H9 (cell line): Measurements from ENCODE around the gene EPN3. TPM values are rescaled to one million over a fixed set of nuclear protein-coding genes. Genes with fewer than 3 reads are reported as not detected.

Experiments
- DNase-seq: peaks from one replicate; pipeline ENCODE4 v3.0.0-alpha.2; 2017
- H2AFZ ChIP-seq: one replicate; pipeline ENCODE4 v1.6.1; 2013; ENCODE audit warnings: mild to moderate bottlenecking, low read length, control low read depth, moderate library complexity
- H2AK5ac ChIP-seq: 2 replicates; pipeline ENCODE4 v1.6.1; 2013; ENCODE audit warnings: low read length, control low read depth, mixed read lengths; ENCODE audit not compliant: insufficient read length
- H2BK120ac ChIP-seq: one replicate; pipeline ENCODE4 v1.6.1; 2013; ENCODE audit warnings: low read depth, mild to moderate bottlenecking, low read length, control low read depth, inconsistent platforms; ENCODE audit not compliant: poor library complexity, severe bottlenecking
- H2BK12ac ChIP-seq: 2 replicates; pipeline ENCODE4 v1.6.1; 2013; ENCODE audit warnings: low read length, control low read depth, mixed read lengths, low read depth; ENCODE audit not compliant: insufficient read length
- H2BK15ac ChIP-seq: 2 replicates; pipeline ENCODE4 v1.6.1; 2013; ENCODE audit warnings: low read depth, low read length, control low read depth
- H2BK20ac ChIP-seq: one replicate; pipeline ENCODE4 v1.6.1; 2013; ENCODE audit warnings: low read depth, mild to moderate bottlenecking, low read length, control low read depth, inconsistent platforms; ENCODE audit not compliant: poor library complexity, severe bottlenecking
- H2BK5ac ChIP-seq: 2 replicates; pipeline ENCODE4 v1.6.1; 2013; ENCODE audit warnings: low read length, control low read depth, mixed read lengths; ENCODE audit not compliant: insufficient read length
- H3K14ac ChIP-seq: 2 replicates; pipeline ENCODE4 v1.6.1; 2013; ENCODE audit warnings: low read length, control low read depth; ENCODE audit not compliant: insufficient read depth
- H3K18ac ChIP-seq: 2 replicates; pipeline ENCODE4 v1.6.1; 2013; ENCODE audit warnings: low read depth, mild to moderate bottlenecking, mixed read lengths, low read length, control low read depth; ENCODE audit not compliant: insufficient read length
- H3K23ac ChIP-seq: 2 replicates; pipeline ENCODE4 v1.6.1; 2013; ENCODE audit warnings: low read length, control low read depth, mixed read lengths, low read depth; ENCODE audit not compliant: insufficient read length
- H3K23me2 ChIP-seq: 2 replicates; pipeline ENCODE4 v1.6.1; 2013; ENCODE audit warnings: low read depth, mild to moderate bottlenecking, mixed read lengths, low read length, control low read depth; ENCODE audit not compliant: insufficient read length, poor library complexity, severe bottlenecking
- H3K27ac ChIP-seq: 2 replicates; pipeline ENCODE4 v1.5.1; 2013; ENCODE audit warnings: low read length, control low read depth, mixed read lengths, low read depth; ENCODE audit not compliant: insufficient read length
- H3K27me3 ChIP-seq: 2 replicates; pipeline ENCODE4 v1.6.1; 2013; ENCODE audit warnings: low read length, control low read depth, inconsistent platforms; ENCODE audit not compliant: insufficient read depth
- H3K4ac ChIP-seq: 2 replicates; pipeline ENCODE4 v1.6.1; 2013; ENCODE audit warnings: low read depth, mild to moderate bottlenecking, control low read depth, inconsistent platforms, low read length, moderate library complexity
- H3K4me1 ChIP-seq: 2 replicates; pipeline ENCODE4 v1.6.1; 2013; ENCODE audit warnings: low read length, control low read depth, inconsistent platforms; ENCODE audit not compliant: insufficient read depth
- H3K4me2 ChIP-seq: 2 replicates; pipeline ENCODE4 v1.6.1; 2013; ENCODE audit warnings: low read length, control low read depth, mixed read lengths; ENCODE audit not compliant: insufficient read length, insufficient read depth
- H3K56ac ChIP-seq: 2 replicates; pipeline ENCODE4 v1.6.1; 2013; ENCODE audit warnings: low read depth, mild to moderate bottlenecking, mixed read lengths, low read length, control low read depth; ENCODE audit not compliant: insufficient read length
- H3K79me1 ChIP-seq: 2 replicates; pipeline ENCODE4 v1.6.1; 2013; ENCODE audit warnings: low read depth, mild to moderate bottlenecking, moderate library complexity, low read length, control low read depth, inconsistent platforms; ENCODE audit not compliant: insufficient read depth, poor library complexity, severe bottlenecking
- H3K79me2 ChIP-seq: 2 replicates; pipeline ENCODE4 v1.6.1; 2013; ENCODE audit warnings: low read length, control low read depth, inconsistent platforms; ENCODE audit not compliant: insufficient read depth
- H3K9ac ChIP-seq: 2 replicates; pipeline ENCODE4 v1.6.1; 2013; ENCODE audit warnings: low read length, control low read depth, mixed read lengths; ENCODE audit not compliant: insufficient read length; ENCODE audit errors: extremely low read depth
- H3K9me3 ChIP-seq: one replicate; pipeline ENCODE4 v1.6.1; 2013; ENCODE audit warnings: low read depth, low read length, inconsistent platforms; ENCODE audit not compliant: control insufficient read depth
- H3T11ph ChIP-seq: one replicate; pipeline ENCODE4 v1.6.1; 2013; ENCODE audit warnings: mild to moderate bottlenecking, low read length, control low read depth, inconsistent platforms
- H4K20me1 ChIP-seq: one replicate; pipeline ENCODE4 v1.6.1; 2013; ENCODE audit not compliant: control insufficient read depth, insufficient read length, insufficient read depth
- H4K5ac ChIP-seq: 2 replicates; pipeline ENCODE4 v1.6.1; 2013; ENCODE audit warnings: low read depth, mild to moderate bottlenecking, mixed read lengths, low read length, control low read depth; ENCODE audit not compliant: insufficient read length
- H4K8ac ChIP-seq: replicated peaks from 2 replicates; pipeline ENCODE4 v1.6.1; 2013; ENCODE audit warnings: low read length, control low read depth, mixed read lengths, low read depth; ENCODE audit not compliant: insufficient read length
- H4K91ac ChIP-seq: 2 replicates; pipeline ENCODE4 v1.6.1; 2013; ENCODE audit warnings: low read depth, mild to moderate bottlenecking, moderate library complexity, mixed read lengths, low read length, control low read depth; ENCODE audit not compliant: insufficient read length
- H3K27ac Mint-ChIP-seq, 3 experiments: 2 replicates in 2 of 3; 3 replicates in 1 of 3; pipeline ENCODE4 v1.8.0; 2020 to 2021; ENCODE audit warnings: mixed read lengths in 3 of 3, mild to moderate bottlenecking in 1 of 3, moderate library complexity in 1 of 3
- H3K27me3 Mint-ChIP-seq: 2 replicates; pipeline ENCODE4 v1.8.0; 2021; ENCODE audit warnings: low read depth, mild to moderate bottlenecking, moderate library complexity, mixed read lengths
- H3K36me3 Mint-ChIP-seq, 3 experiments: 2 replicates in 2 of 3; 3 replicates in 1 of 3; pipeline ENCODE4 v1.8.0; 2020 to 2021; ENCODE audit warnings: low read depth in 3 of 3, mixed read lengths in 3 of 3; ENCODE audit not compliant: insufficient read depth in 1 of 3
- H3K4me1 Mint-ChIP-seq, 2 experiments: 2 replicates each; pipeline ENCODE4 v1.8.0; 2020; ENCODE audit warnings: mixed read lengths in 2 of 2
- H3K4me3 Mint-ChIP-seq, 2 experiments: 2 replicates in 1 of 2; 3 replicates in 1 of 2; pipeline ENCODE4 v1.8.0; 2020 to 2021; ENCODE audit warnings: mild to moderate bottlenecking in 2 of 2, mixed read lengths in 2 of 2, moderate library complexity in 1 of 2
- H3K9me3 Mint-ChIP-seq, 2 experiments: 2 replicates in 1 of 2; 3 replicates in 1 of 2; pipeline ENCODE4 v1.8.0; 2020; ENCODE audit warnings: mild to moderate bottlenecking in 2 of 2, mixed read lengths in 2 of 2, moderate library complexity in 1 of 2
- CTCF ChIP-seq: fragments of 200-600 bp; sonication (generic); conservative IDR thresholded peaks from 3 replicates; pipeline ENCODE4 v1.8.0; 2021; ENCODE audit warnings: antibody characterized with exemption, mild to moderate bottlenecking
- WGBS: extraction: QIAGEN DNeasy Blood & Tissue Kit; methylation state at CpG from one replicate; pipeline ENCODE4 v1.1.7; 2013; ENCODE audit warnings: missing lambda C conversion rate, low lambda C conversion rate, mixed read lengths; ENCODE audit not compliant: insufficient read length; ENCODE audit errors: extremely low coverage; 5-methylcytosine and 5-hydroxymethylcytosine counted together
- total RNA-seq: library from RNA; stranded (reverse); gene quantifications from 2 replicates; pipeline ENCODE4 v1.2.1, GENCODE V29; 2021

Gene EPN3
- total RNA-seq, 1 experiment from 2014 or later = 1.9 TPM

- H2AK5ac ChIP-seq = no peak overlapping the region
- DNase-seq = no peak
- H4K91ac ChIP-seq = no peak overlapping the region
- H2BK120ac ChIP-seq = no peak overlapping the region
- no peaks in the 10 kb centered on the region for H3K4me1 ChIP-seq
- H2BK5ac ChIP-seq = no peak overlapping the region
- no peak for TF ChIP-seq CTCF
- peaks cover 21% of the 10 kb centered on the region for H3K23me2 ChIP-seq
- H3K56ac ChIP-seq = no peak overlapping the region
- H3K27ac ChIP-seq = no peak overlapping the region
- no peak overlapping the region for H3K9ac ChIP-seq
- peaks cover 6 to 13% of the 10 kb centered on the region in 2 experiments; a peak in 3 of 4 replicates for H3K4me1 Mint-ChIP-seq
- H2BK15ac ChIP-seq = no peak overlapping the region
- H2BK12ac ChIP-seq = no peak overlapping the region
- no peak overlapping the region for H2BK20ac ChIP-seq
- no peak overlapping the region for H3K18ac ChIP-seq
- no peaks in the 10 kb centered on the region for H3K79me1 ChIP-seq
- H3K27me3 Mint-ChIP-seq = peaks cover 48% of the 10 kb centered on the region
- no peaks in the 10 kb centered on the region for H3K79me2 ChIP-seq
- no peak overlapping the region for H3T11ph ChIP-seq
- no peak overlapping the region for H3K27ac Mint-ChIP-seq
- H3K14ac ChIP-seq = no peak overlapping the region
- H4K20me1 ChIP-seq = no peaks in the 10 kb centered on the region
- no peak overlapping the region for H4K8ac ChIP-seq
- H3K36me3 Mint-ChIP-seq = no peaks in the 10 kb centered on the region
- no peak overlapping the region for H4K5ac ChIP-seq
- no peak overlapping the region for H3K4ac ChIP-seq
- no peak overlapping the region for H3K23ac ChIP-seq
- H3K27me3 ChIP-seq = peaks cover 12% of the 10 kb centered on the region
- H3K9me3 ChIP-seq = no peaks in the 10 kb centered on the region
- no peak overlapping the region for H2AFZ ChIP-seq
- WGBS = no CpG with 5 or more reads among the region's 5 CpGs
- no peak overlapping the region for H3K4me2 ChIP-seq
- H3K4me3 Mint-ChIP-seq = peak overlapping the region in 1 of 2 experiments; percentile 5; a peak in 1 of 5 replicates
- no peaks in the 10 kb centered on the region; a peak in 1 of 5 replicates for H3K9me3 Mint-ChIP-seq
These were observed 24.3 kb downstream of the EPN3 start for GRCh38 chr17:50556803-50557202.
